Ecto neural progenitor cell (in vitro differentiated cells): Measurements from ENCODE around the gene PCMT1.
A peak's percentile ranks its signal among the peaks of the same experiment; 100 is the strongest.
"Not testable (repeated sequence)": the region's sequence is repeated elsewhere in the genome, so short reads cannot be mapped to it uniquely, and the experiment has no call there.

Experiments used
- DNase-seq: peaks from one replicate; pipeline ENCODE4 v3.0.0-alpha.2; 2018; ENCODE audit warnings: low spot score

The PCMT1 gene

GRCh38 chr6:149749594-149750135, at the start of gene PCMT1:
TSS of gene PCMT1 (plus strand) at chr6:149749741. CDS start at chr6:149749902, 161 bp downstream.
- DNase-seq: peak; percentile 94

GRCh38 chr6:149701714-149702113, 47.8 kb upstream of the PCMT1 start:
- no peak for DNase-seq

DNA sequence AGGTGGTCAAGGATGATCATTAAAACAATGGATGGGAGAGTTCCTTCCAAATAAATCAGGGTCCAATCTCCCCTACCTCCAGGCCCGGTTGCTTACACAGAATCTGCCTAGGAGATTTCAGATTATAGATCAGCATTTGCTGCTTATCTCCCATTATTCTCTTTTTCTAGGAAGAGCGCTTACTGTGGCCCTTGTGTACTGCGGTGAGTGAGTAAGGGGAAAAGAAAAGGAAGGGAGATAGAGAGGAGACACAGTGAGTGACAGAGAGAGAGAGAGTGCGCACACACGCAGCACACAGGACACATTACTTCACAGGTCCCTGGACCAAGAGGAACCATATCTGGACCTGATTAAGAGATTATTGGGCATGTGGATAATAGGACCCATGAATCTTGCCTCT, 37.8 kb upstream of the PCMT1 start:
- DNase-seq: no peak

DNA sequence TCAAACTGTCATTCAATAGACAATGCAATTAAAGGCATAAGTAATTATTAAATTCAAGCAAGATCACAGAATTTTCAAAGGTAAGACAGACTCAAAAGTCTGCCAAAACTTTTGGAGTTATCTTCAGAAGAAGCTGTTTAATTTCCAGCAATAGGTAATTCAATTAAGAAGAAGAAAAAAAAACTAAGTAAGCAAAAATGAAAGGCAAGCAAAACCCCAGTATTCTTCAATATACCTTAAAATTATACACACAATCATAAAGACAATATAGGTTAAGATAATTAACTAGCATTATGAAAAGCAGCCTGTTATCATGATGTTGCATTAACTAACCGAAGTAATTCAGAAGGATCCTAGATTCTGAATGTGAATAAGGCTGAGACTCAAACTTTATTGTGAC, 35.1 kb upstream of the PCMT1 start:
- no peak for DNase-seq

DNA sequence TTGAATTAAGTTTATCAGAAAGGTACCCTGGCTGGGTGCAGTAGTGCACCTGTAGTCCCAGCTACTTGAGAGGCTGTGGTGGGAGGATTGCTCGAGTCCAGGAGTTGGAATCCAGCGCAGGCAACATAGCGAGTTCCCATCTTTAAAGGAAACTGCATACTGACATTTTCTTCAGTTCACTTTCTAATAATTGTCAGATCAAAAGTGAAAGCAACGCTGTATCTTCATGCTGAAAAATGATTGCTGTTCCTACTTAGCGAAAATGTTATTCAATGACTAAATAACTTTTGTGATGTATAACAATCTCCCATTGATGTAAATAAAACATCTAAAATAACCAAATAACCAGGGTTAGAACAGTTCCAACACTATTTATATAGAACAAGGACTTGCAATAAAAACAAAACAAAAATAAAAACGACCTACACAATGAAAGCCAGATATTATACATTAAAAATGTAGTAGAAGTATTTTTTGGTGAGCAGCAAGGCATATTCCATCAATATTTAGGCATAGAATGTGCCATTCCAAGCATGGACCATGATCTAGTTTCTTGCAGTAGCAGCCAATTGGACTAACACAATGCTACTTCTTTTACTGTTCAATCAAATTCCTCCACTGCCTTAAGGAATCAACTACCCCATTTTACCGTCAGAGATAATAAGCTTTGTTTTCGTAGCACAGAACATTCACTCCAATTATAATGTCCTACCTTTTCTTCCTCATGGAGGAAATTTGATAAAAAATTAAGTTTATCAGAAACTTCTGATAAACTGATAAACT, 33.2 kb upstream of the PCMT1 start:
- no peak for DNase-seq

DNA sequence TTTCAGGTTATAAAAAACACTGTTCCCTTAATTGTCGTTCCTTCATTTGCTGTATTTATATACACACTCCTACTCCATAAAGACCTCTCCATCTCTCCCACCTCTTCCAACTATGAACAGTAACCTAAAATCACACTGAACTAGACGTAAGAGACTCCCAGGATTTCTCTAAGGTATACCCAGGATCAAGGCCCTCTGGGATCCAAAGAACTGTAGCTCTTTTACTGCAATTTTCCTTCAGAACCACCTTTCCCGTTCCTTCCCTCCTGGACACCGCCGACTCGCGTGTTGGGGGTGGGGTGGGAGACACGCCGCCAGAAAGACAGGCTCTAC, 32.3 kb upstream of the PCMT1 start:
- no peak for DNase-seq

DNA sequence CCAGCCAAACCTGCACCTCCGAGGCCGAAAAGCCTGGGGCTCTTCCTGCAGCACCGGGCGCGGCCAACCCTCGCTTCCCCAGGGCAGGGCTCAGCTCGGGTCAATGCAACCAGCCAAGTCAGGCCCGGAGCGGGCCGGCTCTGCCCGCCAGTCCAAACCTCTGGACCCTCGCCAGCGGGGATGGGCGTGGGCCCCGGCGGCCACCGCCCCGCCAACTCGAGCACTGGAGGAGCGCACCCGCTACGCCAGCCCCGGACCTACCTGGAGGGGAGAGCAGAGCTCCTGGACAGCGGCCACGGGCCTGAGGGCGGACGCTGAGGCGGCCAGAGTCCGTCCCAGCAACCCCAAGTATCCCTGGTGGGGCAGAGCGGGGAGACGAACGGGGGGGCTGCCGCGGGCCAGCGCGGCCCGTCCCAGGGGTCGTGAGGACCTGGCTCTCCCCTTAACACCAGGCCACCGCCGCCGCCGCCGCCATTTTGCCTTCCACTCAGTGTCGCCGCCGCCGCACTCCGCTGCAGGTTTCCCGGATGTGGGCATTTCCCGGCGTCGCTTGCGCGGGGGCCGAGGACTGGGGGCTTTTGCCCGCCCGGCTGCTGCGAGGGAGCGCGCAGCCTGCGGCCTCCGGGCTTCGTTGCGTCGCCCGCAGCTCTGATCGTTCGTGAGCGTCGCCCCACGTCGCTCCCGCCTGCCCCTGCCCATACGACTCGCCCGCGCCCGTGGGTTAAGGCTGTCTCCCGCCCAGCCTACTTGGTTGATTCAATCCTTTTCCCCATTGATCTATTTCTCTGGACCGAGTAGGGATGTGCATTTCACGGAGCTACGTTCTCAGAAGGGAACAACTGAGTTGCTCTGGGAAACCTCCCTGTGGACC, 31.7 kb upstream of the PCMT1 start, which contains the start of gene LATS1:
Gene LATS1 (minus strand): TSS at position 514 of the 871 bp plus-strand sequence. CDS start 15,975 bp downstream, outside the sequence.
- DNase-seq: peak; percentile 94

GRCh38 chr6:149719531-149719930, 30.0 kb upstream of the PCMT1 start:
- peak; percentile 19 for DNase-seq

GRCh38 chr6:149723262-149723661, 26.3 kb upstream of the PCMT1 start:
- DNase-seq: no peak

GRCh38 chr6:149723771-149724417, 25.6 kb upstream of the PCMT1 start:
- DNase-seq: peak; percentile 48

- DNase-seq: peak; percentile 0
Observed at GRCh38 chr6:149725785-149726184, 23.8 kb upstream of the PCMT1 start.

DNA sequence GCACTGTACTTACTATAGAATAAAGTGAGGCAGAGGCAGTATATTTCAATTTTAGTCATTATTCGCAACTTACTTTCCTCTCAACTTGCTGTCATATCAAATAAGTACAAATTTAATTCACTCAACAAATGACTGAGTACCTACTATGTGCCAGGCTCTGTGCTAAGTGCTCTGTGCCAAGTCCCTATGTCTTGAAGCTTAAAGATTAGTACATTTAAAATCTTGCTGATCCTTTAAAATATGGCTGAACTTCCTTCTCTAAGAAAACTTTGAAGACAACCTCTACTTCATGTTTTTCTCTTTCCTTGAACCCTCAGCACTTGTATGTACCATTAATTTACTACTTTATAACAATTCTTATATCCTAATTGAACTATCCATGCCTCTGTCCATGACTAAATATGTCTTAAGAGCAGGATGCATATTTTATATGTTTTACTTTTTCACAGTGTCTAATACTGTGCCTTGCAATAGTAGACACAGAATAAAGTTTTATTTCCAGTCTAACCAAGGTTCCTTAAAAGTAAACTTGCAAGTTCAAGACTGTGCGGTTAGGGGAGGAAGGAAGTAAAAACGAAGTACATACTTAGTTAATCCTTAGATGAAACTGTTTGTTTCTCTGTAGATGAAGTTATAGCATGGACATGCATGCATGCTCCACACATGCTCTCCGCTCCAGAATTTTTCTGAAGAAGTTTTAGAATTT, 21.6 kb upstream of the PCMT1 start:
- no peak for DNase-seq

DNA sequence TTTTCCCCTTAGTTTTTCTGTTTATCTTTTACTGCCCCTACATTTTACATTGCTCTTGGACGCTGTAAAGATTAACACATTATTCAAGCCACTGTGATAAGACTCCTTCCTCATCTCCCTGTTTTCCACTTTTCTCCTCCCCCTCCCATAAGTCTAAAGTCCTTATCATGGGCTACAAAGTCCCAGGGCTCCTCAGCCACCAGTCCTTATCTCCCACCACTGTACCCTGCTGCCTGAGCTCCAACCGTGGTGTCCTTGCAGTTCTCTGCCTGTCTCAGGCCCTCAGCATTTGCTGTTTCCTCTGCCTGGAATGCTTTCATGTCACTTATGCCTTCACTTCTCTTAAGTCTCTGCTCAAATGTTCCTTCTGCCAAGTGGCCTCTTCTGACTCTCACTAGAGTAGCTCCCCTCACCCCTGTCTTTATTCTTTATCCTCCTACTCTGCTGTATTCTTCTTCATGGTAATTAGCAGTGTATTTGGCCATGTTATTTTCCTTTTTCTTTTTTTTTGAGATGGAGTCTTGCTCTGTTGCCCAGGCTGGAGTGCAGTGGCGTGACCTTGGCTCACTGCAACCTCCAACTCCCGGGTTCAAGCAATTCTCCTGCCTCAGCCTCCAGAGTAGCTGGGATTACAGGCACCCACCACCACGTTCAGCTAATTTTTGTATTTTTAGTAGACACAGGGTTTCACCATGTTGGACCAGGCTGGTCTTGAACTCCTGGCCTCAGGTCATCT, 20.9 kb upstream of the PCMT1 start:
- no peak for DNase-seq

GRCh38 chr6:149729824-149730223, 19.7 kb upstream of the PCMT1 start:
- DNase-seq: no peak

GRCh38 chr6:149733089-149733720, 16.3 kb upstream of the PCMT1 start:
- DNase-seq: no peak

DNA sequence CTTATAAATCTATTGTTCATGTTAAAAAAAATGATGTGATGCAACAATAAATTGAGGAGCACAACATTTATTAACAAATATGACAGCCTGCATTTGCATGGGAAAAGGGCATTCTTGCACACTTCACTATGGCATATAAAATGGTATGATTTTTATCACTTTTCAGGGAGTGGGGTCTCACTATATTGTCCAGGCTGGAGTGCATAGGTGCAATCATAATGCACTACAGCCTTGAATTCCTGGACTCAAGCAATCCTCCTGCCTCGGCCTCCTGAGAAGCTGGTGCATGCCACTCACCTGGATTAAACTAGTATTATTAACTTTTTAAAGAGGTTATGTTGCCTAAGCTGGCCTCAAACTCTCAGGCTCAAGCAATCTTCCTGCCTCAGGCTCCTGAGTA, 14.6 kb upstream of the PCMT1 start:
- DNase-seq: no peak

DNA sequence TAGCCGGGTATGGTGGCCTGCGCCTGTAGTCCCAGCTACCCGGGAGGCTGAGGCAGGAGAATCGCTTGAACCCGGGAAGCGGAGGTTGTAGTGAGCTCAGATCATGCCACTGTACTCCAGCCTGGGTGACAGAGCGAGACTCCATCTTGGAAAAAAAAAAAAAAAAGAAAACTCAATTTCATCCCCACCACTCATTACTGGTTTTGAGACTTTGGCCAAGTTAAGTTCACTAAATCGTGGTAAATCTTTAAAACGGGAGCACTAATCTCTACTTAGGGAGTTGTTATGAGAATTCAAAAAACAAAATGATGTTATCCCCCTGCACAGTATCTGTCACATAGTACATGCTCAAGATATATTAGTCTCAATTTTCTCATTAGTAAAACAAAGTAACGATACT, 4.3 kb upstream of the PCMT1 start:
- not testable (repeated sequence) for DNase-seq

DNA sequence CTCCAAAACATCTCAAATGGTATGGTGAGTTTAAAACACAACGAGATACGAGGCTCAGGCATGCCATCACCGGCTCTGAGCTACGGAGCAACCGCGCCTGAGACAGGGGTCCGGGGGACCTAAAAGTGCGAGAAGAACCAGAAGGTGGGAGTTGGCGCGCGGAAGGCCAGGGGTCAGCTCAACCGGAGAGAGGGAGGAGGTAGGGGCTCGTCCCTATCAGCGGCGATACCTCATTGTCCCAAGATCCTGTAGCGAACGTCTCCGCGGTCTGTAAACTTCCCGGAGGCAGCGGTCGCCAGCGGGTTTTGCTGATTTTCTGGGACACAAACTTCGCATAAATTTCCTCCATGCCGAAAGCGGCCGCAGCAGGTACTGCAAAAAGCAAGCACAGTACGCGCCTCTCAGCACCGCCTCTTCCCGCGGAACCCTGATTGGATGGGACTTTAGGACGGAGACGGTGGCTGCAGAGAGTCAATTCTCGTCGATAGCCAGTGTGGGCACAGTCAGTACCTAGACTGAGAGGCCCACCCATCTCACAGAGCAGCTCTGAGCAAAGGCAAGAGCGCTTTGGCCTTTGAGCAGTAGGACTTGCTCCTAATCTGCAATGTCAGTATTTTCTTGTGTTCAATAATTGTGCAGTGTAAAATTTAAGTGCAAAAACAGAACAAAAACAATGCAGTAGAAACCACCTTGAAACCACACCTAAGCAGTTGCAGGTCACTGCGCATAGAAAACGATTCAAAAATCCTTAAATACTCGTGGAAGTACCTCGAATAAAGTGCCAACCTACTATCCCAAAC, 3.2 kb upstream of the PCMT1 start, which contains the start of gene NUP43:
Gene NUP43 (minus strand): TSS at position 383 of the 800 bp plus-strand sequence. CDS start 34 bp downstream, at position 349.
- peak; percentile 96 for DNase-seq

GRCh38 chr6:149749082-149749593, 403 bp upstream of the PCMT1 start:
- DNase-seq: not testable (repeated sequence)
